Measurements from ENCODE around the gene EZR.

- TF ChIP-seq SUZ12 (IDR thresholded peaks at IDR 0.05; ENCODE audit: extremely low read depth, insufficient read depth, insufficient read length) (no peak), YY1 (IDR thresholded peaks at IDR 0.05; ENCODE audit: insufficient read depth, insufficient read length) (no peak)
Measured at GRCh38 chr6:158839796-158840195, 20.6 kb upstream of the EZR start.

Data from NT2/D1 (cell line).